Vein endothelial cell (primary cell): ENCODE results near the gene GATAD2A. TPM values are rescaled to one million over a fixed set of nuclear protein-coding genes. Genes with fewer than 3 reads are reported as not detected.

ENCODE experiments used
- small RNA-seq: library from RNA; depleted of rRNA; stranded (forward); fragments of <200 nt; gene quantifications from one replicate; pipeline ENCODE3, GENCODE V24; 2012
- total RNA-seq: library from RNA; depleted of rRNA; stranded (reverse); fragments of >200 nt; gene quantifications from 2 replicates; pipeline ENCODE4 v1.2.3, GENCODE V29; 2012

The GATAD2A gene
- total RNA-seq, result 91.4 and 101 TPM in 2 replicates

GRCh38 chr19:19404879-19405860, at the start of gene GATAD2A:
GATAD2A (plus strand) TSS chr19:19405675; CDS start chr19:19465346, 59,671 bp downstream.

DNA sequence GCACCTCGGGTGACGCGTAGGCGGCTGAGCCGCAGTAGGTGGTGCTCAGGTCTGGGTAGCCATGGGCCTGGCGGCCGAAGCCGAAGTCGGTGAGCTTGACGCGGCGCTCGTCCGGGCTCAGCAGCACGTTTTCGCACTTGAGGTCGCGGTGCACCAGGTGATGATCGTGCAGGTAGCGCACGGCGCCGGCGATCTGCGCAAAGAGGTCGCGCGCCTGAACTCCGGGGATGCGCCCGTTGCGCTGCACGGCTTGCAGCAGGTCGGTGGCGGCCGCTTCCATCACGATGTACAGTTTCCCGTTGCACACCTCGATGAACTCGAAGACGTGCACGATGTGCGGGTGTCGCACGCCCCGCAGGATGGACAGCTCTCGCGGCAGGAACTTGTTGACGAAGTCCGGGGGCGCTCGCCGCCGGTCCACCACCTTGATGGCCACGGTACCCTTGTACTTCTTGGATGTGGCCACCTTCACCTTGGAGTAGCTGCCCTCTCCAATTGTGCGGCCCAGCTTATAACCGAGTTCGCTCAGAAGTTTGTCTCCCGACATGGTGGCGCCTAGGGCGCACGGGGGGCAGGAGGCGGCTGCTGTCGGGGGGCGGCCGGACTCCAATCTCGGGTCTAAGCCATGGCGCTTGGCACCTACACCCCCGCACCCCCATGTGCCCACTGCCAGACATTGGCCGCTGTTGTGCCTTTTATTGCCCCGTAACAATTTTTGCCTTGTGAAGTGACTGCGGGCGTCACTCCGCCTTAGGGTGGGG, 109.6 kb downstream of the GATAD2A start, which contains the start of gene TSSK6:
Gene TSSK6, minus strand, starts transcription at position 668 of the 761 bp plus-strand sequence. Its CDS starts 121 bp downstream, at position 547.

GRCh38 chr19:19515642-19516519, 110.4 kb downstream of the GATAD2A start, which contains the start of gene NDUFA13:
NDUFA13 (plus strand) TSS chr19:19516225; CDS start chr19:19516239, 14 bp downstream.

GRCh38 chr19:19528721-19529490, 123.4 kb downstream of the GATAD2A start, which contains the start of gene YJEFN3:
YJEFN3 (plus strand) TSS chr19:19528911; CDS start chr19:19528933, 22 bp downstream.

DNA sequence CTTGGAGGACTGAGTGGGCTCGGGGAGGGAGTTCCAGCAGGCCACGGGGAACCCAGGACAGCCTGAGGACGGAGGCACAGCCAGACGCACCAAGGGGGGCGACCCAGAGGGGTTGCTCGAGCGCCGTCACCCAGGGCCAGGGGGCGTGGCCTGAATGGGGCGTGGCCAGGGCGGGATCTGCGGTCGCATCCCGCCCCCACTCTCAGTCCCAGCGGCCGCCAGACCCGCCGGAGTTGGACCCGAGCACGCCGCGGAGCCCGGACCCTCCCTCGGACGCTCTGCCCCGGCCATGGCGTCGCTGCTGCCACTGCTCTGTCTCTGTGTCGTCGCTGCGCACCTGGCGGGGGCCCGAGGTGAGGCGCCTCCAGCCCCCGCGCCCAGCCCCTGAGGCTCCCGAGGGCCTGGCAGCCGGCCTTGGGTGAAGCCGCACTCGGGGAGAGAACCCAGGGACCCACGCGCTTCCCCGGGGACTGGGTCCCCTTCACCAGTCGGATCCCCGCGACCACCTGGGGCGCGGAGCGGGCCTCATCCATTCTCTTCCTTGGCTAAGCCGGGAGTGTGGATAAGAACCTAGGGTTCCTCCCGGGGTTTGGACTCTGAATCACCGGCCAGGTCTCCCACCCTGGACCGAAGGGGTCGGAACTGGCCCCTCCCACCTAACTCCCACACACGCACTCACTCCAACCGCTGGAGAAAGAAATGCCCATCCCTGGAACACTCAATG, 132.7 kb downstream of the GATAD2A start, which contains the start of gene CILP2:
Gene CILP2, plus strand, starts transcription at position 205 of the 724 bp plus-strand sequence. Its CDS starts 85 bp downstream, at position 290.

Small RNAs within 50 kb of the gene (small RNA-seq; reads per million reads assigned to genes)
- not detected for gene MIR640

Other genes with a start within 250 kb of the GATAD2A start
- 0.33 TPM in 1 of 2 replicates, not detected in the other for gene MEF2B, start 235.4 kb upstream of the GATAD2A start, total RNA-seq
- 16.6 and 16.7 TPM in 2 replicates for gene BORCS8, start 213.5 kb upstream of the GATAD2A start, total RNA-seq
- gene RFXANK, start 213.4 kb upstream of the GATAD2A start, total RNA-seq, result 80.8 and 99.9 TPM in 2 replicates
- gene NR2C2AP, start 202.3 kb upstream of the GATAD2A start, total RNA-seq, result 11.4 and 11.5 TPM in 2 replicates
- not detected in 2 replicates for gene NCAN, start 193.7 kb upstream of the GATAD2A start, total RNA-seq
- gene TM6SF2, start 132.4 kb upstream of the GATAD2A start, total RNA-seq, result not detected in 2 replicates
- gene SUGP1, start 85.2 kb upstream of the GATAD2A start, total RNA-seq, result 37.7 and 40.8 TPM in 2 replicates
- gene MAU2, start 84.8 kb upstream of the GATAD2A start, total RNA-seq, result 44.4 and 45.1 TPM in 2 replicates
- gene TSSK6, start 109.9 kb downstream of the GATAD2A start, total RNA-seq, result 1.1 and 1.3 TPM in 2 replicates
- 91.4 and 151 TPM in 2 replicates for gene NDUFA13, start 110.5 kb downstream of the GATAD2A start, total RNA-seq
- 0.33 and 0.48 TPM in 2 replicates for gene YJEFN3, start 123.2 kb downstream of the GATAD2A start, total RNA-seq
- not detected in 2 replicates for gene CILP2, start 132.6 kb downstream of the GATAD2A start, total RNA-seq
- gene PBX4, start 213.0 kb downstream of the GATAD2A start, total RNA-seq, result not detected in 2 replicates
- gene LPAR2, start 222.5 kb downstream of the GATAD2A start, total RNA-seq, result 1.3 and 1.8 TPM in 2 replicates
- gene GMIP, start 238.0 kb downstream of the GATAD2A start, total RNA-seq, result 11.2 and 14.7 TPM in 2 replicates